IPS-18a (cell line): ENCODE results near the gene GAA.

Experiments used
- H3K27ac ChIP-seq: one replicate; pipeline ENCODE4 v1.5.1; 2013; ENCODE audit warnings: low read length
- H3K27me3 ChIP-seq: one replicate; pipeline ENCODE4 v1.6.1; 2013; ENCODE audit warnings: mild to moderate bottlenecking, low read length; ENCODE audit not compliant: control insufficient read depth, insufficient read depth
- H3K36me3 ChIP-seq: one replicate; pipeline ENCODE4 v1.6.1; 2013; ENCODE audit warnings: low read depth, low read length; ENCODE audit not compliant: control insufficient read depth
- H3K4me1 ChIP-seq: one replicate; pipeline ENCODE4 v1.6.1; 2013; ENCODE audit warnings: low read depth, low read length; ENCODE audit not compliant: control insufficient read depth
- H3K4me3 ChIP-seq: one replicate; pipeline ENCODE4 v1.5.1; 2013; ENCODE audit warnings: low read length
- H3K9ac ChIP-seq: one replicate; pipeline ENCODE4 v1.6.1; 2013; ENCODE audit warnings: mild to moderate bottlenecking, low read length, moderate library complexity
- H3K9me3 ChIP-seq: one replicate; pipeline ENCODE4 v1.6.1; 2013; ENCODE audit warnings: low read depth, low read length; ENCODE audit not compliant: control insufficient read depth

GAA gene

GRCh38 chr17:80163336-80163735 is 62.0 kb downstream of the GAA start:
- peaks cover 22% of the 10 kb centered on the region for H3K4me1 ChIP-seq
- no peak overlapping the region for H3K4me3 ChIP-seq
- H3K9me3 ChIP-seq, result no peaks in the 10 kb centered on the region
- no peak overlapping the region for H3K9ac ChIP-seq
- H3K27ac ChIP-seq, result no peak overlapping the region
- H3K27me3 ChIP-seq, result peaks cover 4% of the 10 kb centered on the region
- H3K36me3 ChIP-seq, result no peaks in the 10 kb centered on the region

- no peaks in the 10 kb centered on the region for H3K36me3 ChIP-seq
- no peak overlapping the region for H3K4me3 ChIP-seq
- H3K4me1 ChIP-seq, result peaks cover 19% of the 10 kb centered on the region
- no peak overlapping the region for H3K9ac ChIP-seq
- peaks cover 4% of the 10 kb centered on the region for H3K27me3 ChIP-seq
- no peaks in the 10 kb centered on the region for H3K9me3 ChIP-seq
- no peak overlapping the region for H3K27ac ChIP-seq
Observed at GRCh38 chr17:80164185-80164584, 62.8 kb downstream of the GAA start.

GRCh38 chr17:80166446-80166845 is 65.1 kb downstream of the GAA start:
- Histone ChIP-seq H3K36me3 (no peaks in the 10 kb centered on the region), H3K9ac (no peak overlapping the region), H3K4me3 (no peak overlapping the region), H3K9me3 (no peaks in the 10 kb centered on the region), H3K27me3 (no peaks in the 10 kb centered on the region), H3K4me1 (no peaks in the 10 kb centered on the region), H3K27ac (no peak overlapping the region)

- H3K9ac ChIP-seq, result no peak overlapping the region
- H3K27ac ChIP-seq, result no peak overlapping the region
Observed at GRCh38 chr17:80168371-80168770, 67.0 kb downstream of the GAA start.

GRCh38 chr17:80169107-80169506 is 67.7 kb downstream of the GAA start:
- H3K9me3 ChIP-seq, result no peaks in the 10 kb centered on the region
- no peak overlapping the region for H3K27ac ChIP-seq
- H3K4me1 ChIP-seq, result no peaks in the 10 kb centered on the region
- no peaks in the 10 kb centered on the region for H3K36me3 ChIP-seq
- no peak overlapping the region for H3K9ac ChIP-seq
- no peaks in the 10 kb centered on the region for H3K27me3 ChIP-seq
- H3K4me3 ChIP-seq, result no peak overlapping the region

More at GRCh38 chr17:80168371-80168770, 67.0 kb downstream of the GAA start:
- no peak overlapping the region for H3K4me3 ChIP-seq
- no peaks in the 10 kb centered on the region for H3K9me3 ChIP-seq
- no peaks in the 10 kb centered on the region for H3K27me3 ChIP-seq
- H3K4me1 ChIP-seq, result no peaks in the 10 kb centered on the region
- no peaks in the 10 kb centered on the region for H3K36me3 ChIP-seq
